NCI-H226 (cell line): ENCODE measurements around the gene PRAC1.
A peak's percentile ranks its signal among the peaks of the same experiment; 100 is the strongest.
"Not testable (repeated sequence)": the region's sequence is repeated elsewhere in the genome, so short reads cannot be mapped to it uniquely, and the experiment has no call there.

Source experiments
- DNase-seq: peaks from one replicate; pipeline ENCODE4 v3.0.0-alpha.2; 2015

Gene PRAC1

GRCh38 chr17:48725288-48726064, 3.2 kb upstream of the PRAC1 start:
- DNase-seq: no peak

GRCh38 chr17:48725004-48725287, 2.6 kb upstream of the PRAC1 start:
- no peak for DNase-seq

DNA sequence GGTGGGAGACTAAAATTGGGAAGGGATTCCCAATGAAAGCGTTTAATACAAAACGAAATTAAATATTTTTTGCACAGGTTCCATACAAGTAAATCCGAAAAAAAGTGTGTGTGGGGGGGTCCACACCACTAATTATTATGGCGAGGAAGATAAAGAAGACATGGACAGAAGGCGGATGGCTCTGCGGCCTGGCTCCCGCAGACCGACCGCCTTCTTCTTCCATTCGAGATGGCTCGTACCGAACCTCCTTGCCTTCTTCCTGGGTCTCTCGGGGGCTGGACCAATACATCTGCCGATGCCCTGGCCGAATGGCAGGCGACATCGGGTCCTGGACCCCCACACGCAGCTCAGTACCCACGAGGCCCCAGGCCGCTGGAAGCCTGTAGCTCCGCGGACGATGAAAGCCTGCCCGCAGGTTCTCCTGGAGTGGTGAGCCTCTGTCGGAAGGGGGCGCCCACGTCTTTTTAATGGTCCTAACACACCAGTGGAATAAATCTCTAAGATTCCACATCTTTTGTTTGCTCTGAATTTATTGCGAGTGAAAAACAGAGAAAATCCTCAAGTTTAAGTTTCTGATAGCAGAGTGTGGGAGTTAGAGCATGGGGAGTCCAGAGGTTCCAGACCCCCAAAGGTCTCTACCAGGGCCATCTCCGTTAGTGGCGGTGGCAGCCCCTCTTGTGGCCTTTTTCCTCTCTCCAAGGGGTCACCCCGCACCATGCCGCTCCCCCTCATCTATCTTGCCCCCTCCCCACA, 2.1 kb upstream of the PRAC1 start:
- peak; percentile 33 for DNase-seq

DNA sequence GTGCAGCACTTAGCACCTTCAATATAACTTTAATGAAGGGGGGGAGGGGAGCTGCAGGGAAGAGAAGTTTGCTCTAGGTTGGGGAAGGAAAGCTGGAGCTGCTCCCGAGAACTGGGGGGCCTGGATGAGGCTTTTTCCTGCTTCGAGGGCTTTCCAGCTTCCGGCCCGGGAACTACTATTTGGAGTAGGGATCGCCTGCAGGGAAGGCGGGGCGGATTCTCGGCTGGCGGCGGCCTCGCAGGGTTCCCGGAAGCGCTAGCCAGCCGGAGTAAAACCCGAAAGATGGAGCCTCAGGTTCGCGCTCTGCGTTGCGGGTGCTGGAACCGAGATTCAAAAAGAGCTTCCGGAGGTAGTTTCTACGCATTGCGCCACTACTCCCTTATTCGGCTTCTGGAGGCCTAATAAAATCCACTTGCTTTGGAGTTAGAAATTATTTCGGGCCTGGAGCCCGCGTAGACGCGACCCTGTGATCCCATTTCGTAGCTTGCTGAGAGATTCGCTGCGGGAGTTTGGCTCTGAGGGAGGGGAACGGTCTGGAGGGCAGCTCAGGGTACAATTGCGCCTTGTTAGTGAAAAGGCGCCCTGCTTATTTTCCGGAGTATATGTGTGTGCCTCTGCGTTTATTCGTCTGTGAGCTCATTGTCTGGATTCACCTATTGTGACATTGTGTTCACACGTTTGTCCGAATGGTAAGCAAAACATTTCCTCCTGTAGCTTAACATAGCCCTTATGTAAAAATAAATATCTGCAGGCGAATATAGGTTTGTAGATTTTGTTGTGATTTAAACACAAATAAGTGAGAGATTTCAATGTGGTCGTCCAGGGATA, 1.3 kb upstream of the PRAC1 start:
- no peak for DNase-seq

DNA sequence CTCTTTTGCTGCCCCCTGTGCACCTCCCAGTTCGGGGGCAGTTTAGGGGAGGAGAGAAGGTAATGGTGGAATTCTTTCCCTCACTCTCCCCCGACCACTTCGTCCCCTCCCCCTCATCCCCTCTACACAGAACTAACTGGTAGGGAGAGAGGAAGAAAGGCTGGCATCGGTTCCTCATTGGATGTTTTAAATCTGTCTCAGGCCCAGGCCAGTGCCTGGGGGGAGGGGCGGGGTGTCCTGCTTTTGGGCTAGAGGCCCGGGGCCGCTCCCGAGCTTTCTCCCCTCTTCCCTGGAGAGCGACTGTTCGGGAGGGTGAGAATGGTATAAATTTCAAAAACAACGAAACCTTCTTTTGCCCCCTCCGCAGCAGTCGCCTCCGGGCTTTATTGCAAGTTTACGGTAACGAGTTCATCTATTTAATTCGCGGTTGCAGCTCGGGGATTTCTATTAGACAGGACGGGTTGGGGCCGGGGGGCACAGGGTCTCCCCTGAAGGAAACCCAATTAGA, 651 bp upstream of the PRAC1 start, which contains the start of gene PRAC2:
Gene PRAC2, plus strand, starts transcription at position 271 of the 508 bp plus-strand sequence. CDS start 1,226 bp downstream, outside the sequence.
- DNase-seq: no peak

DNA sequence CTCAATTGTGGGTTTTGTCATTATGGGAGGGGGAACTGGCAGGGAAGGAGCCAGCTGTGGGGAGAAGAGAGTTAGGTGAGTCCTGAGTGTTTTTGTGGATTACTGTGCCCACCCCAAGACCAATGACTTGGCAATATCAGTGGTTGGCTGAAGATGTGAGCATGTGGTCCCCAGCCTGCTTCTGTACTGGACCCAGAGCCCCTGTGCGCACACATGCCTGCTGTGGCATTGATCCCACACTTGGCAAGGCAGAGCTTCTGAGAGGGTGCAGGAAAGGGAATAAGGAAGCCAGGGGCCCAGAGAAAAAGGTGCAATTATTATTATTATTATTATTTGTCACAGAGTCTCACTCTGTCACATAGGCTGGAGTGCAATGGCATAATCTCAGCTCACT, 1.3 kb downstream of the PRAC1 start:
- DNase-seq: no peak

GRCh38 chr17:48720266-48721008, 1.9 kb downstream of the PRAC1 start:
- no peak for DNase-seq

GRCh38 chr17:48719642-48720265, 2.6 kb downstream of the PRAC1 start:
- DNase-seq: no peak

GRCh38 chr17:48718761-48719641, 3.3 kb downstream of the PRAC1 start:
- no peak for DNase-seq

GRCh38 chr17:48718227-48718760, 4.0 kb downstream of the PRAC1 start:
- no peak for DNase-seq

GRCh38 chr17:48717367-48718226, 4.7 kb downstream of the PRAC1 start:
- no peak for DNase-seq

DNA sequence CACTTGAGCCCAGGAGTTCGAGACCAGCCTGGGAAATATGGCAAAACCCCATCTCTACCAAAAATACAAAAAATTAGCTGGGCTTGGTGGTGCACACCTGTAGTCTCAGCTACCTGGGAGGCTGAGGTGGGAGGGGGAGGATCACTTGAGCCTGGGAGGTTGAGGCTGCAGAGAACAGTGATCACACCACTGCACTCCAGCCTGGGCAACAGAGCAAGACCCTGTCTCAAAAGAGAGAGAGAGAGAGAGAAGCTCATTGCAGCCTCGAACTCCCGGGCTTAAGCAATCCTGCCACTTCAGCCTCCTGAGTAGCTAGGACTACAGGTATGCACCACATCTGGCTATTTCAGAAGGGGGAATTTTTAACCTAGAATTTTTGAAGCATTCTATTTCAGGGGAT, 5.8 kb downstream of the PRAC1 start:
- DNase-seq: not testable (repeated sequence)

DNA sequence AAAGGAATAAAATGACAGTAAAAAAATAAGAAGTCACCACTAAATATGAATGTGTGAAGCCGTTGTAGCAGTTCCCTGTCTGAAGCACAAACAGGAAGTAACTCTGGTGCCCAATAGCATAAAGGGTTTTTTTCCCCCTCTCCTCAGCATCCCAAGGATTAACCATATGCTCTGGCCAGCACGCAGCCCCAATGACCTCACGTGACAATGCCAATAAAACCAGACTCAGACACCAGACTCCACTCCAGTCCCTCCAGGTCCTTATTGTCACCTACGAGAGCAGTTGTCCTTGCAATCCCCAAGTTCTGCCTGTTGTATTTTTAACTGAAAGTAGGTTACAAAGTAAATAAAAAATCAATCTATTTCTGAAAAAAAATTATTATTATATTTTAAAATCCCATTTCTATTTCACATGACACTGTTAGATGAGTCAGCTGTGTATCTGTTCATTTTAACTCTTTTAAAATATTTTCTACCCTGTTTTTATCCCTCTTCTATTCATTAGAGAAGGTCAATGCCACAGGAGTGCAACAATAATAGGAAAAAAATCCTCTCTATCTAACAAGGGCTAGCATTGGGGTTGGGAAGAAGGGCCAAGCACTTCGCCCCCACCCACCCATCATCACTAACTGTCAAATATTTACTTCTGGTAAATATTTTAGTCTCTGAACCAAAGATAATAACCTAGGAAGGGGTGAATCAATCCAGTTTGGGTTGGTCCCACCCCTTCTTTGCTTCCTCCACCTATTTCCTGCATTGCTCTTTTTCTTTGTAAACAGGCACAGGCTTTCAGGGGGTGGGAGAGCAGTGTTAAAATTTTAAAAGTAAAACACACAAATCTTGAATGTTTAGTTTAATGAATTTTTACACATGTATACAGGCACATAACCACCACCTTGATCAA, 6.6 kb downstream of the PRAC1 start:
- no peak for DNase-seq

DNA sequence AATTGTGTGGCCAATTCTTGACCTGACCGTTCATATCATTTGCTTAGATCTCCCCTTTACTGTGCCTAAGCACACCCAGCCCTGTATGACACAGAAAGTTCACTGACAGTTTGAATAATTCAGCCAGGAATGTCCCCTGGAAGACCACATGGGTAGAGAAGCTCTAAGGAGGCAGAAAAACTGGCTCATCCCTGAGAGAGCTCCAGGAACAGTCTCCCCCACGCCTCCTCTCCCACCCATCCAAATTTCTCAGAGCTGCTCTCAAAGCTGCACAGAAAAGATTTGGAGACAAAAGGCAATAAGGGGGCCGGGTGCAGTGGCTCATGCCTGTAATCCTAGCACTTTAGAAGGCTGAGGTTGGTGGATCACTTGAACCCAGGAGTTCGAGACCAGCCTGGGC, 11.2 kb downstream of the PRAC1 start:
- DNase-seq: no peak

- DNase-seq: no peak
Measured at GRCh38 chr17:48704361-48705248, 17.7 kb downstream of the PRAC1 start.

DNA sequence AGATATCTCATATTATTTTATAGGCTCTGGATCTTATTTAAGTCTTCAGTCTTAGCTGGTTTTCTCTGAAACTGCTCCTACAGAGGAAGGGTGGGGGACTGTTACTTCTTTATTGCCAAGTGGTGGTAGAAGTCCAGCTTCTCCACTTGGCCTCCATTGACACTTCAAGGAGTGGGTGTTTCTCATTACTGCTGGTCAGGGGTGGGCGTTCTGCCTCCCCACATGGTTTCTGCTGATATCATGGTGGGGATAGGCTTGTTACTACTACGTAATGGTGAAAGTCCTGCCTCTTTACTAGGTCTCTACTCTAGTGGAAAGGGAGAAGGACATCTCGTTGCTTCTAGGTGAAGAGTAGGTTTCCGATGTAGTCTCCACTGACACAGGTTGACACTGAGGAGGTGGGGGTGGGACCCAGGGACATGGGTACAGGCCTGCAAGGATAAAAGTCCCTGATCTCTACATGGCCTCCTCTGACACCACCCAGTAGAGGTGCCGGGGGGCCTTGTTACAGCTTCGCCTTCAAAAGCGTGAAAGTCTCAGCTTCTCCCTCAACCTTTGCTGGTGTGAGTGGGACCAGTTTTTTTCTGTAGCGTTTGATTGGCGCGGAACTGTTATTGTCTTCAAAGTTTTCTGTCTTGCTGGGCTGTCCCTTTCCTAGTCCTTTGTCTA, 20.3 kb downstream of the PRAC1 start:
- no peak for DNase-seq

- DNase-seq: no peak
Measured at GRCh38 chr17:48693178-48693577, 29.1 kb downstream of the PRAC1 start.
